OCI-LY1 (cell line): ENCODE measurements around the gene PLTP.

Source experiments
- H2AFZ ChIP-seq: fragments of 200-600 bp; sonication (generic), shearing (Covaris generic); 2 replicates; pipeline ENCODE4 v1.6.0; 2014; ENCODE audit warnings: antibody characterized with exemption, mild to moderate bottlenecking, low read length
- H3F3A ChIP-seq: fragments of 200-600 bp; sonication (generic), shearing (Covaris generic); 2 replicates; pipeline ENCODE4 v1.6.0; 2014; ENCODE audit warnings: mild to moderate bottlenecking, antibody characterized with exemption, low read length, moderate library complexity; ENCODE audit not compliant: insufficient read depth
- H3K27ac ChIP-seq: fragments of 200-600 bp; sonication (generic); 2 replicates; pipeline ENCODE4 v1.5.1; 2014; ENCODE audit warnings: low read length, mixed run types, mild to moderate bottlenecking, low read depth; ENCODE audit not compliant: poor library complexity, severe bottlenecking
- H3K27me3 ChIP-seq: fragments of 200-600 bp; sonication (generic); 2 replicates; pipeline ENCODE4 v1.6.0; 2014; ENCODE audit warnings: antibody characterized with exemption, mild to moderate bottlenecking, low read length, moderate library complexity; ENCODE audit not compliant: insufficient read depth
- H3K36me3 ChIP-seq: fragments of 200-600 bp; sonication (generic); 2 replicates; pipeline ENCODE4 v1.6.1; 2014; ENCODE audit warnings: mild to moderate bottlenecking, antibody characterized with exemption, low read length, moderate library complexity, mixed read lengths; ENCODE audit not compliant: insufficient read depth
- H3K4me1 ChIP-seq: fragments of 200-600 bp; sonication (generic); 2 replicates; pipeline ENCODE4 v1.5.1; 2014; ENCODE audit warnings: mild to moderate bottlenecking, low read length, moderate library complexity; ENCODE audit not compliant: insufficient read depth, severe bottlenecking
- H3K4me2 ChIP-seq: fragments of 200-600 bp; sonication (generic), shearing (Covaris generic); 2 replicates; pipeline ENCODE4 v1.6.1; 2014; ENCODE audit warnings: low read length
- H3K4me3 ChIP-seq: fragments of 200-600 bp; sonication (generic); 2 replicates; pipeline ENCODE4 v1.5.1; 2014; ENCODE audit warnings: low read length, low read depth, mild to moderate bottlenecking, mixed read lengths; ENCODE audit not compliant: poor library complexity, severe bottlenecking
- H3K79me2 ChIP-seq: fragments of 200-600 bp; shearing (Covaris generic); 2 replicates; pipeline ENCODE4 v1.6.1; 2016; ENCODE audit warnings: mixed run types, low read length, mixed read lengths; ENCODE audit not compliant: insufficient read depth
- H3K9ac ChIP-seq: fragments of 200-600 bp; sonication (generic), shearing (Covaris generic); 2 replicates; pipeline ENCODE4 v1.6.1; 2014; ENCODE audit warnings: mild to moderate bottlenecking, low read length, mixed read lengths
- H3K9me2 ChIP-seq: fragments of 200-600 bp; sonication (generic), shearing (Covaris generic); 2 replicates; pipeline ENCODE4 v1.6.1; 2014; ENCODE audit warnings: low read depth, mild to moderate bottlenecking, low read length, mixed read lengths
- H3K9me3 ChIP-seq: fragments of 200-600 bp; shearing (Covaris generic); 2 replicates; pipeline ENCODE4 v1.6.1; 2014; ENCODE audit warnings: low read length, mixed read lengths
- H4K20me1 ChIP-seq: fragments of 200-600 bp; sonication (generic), shearing (Covaris generic); 2 replicates; pipeline ENCODE4 v1.6.0; 2016; ENCODE audit warnings: mild to moderate bottlenecking, low read length; ENCODE audit not compliant: insufficient read depth
- CTCF ChIP-seq: fragments of 200-600 bp; sonication (generic), shearing (Covaris generic); IDR thresholded peaks from 2 replicates; pipeline ENCODE4 v1.5.1; 2017; ENCODE audit warnings: mild to moderate bottlenecking, antibody characterized with exemption, low read length, moderate library complexity, mixed read lengths
- EZH2 ChIP-seq: fragments of 200-600 bp; sonication (generic), shearing (Covaris generic); IDR thresholded peaks from 2 replicates; pipeline ENCODE4 v1.8.0; 2017; ENCODE audit warnings: borderline replicate concordance, mixed run types, mild to moderate bottlenecking, antibody characterized with exemption, low read length, moderate library complexity, mixed read lengths

Gene PLTP

GRCh38 chr20:45907219-45907948, 4.6 kb downstream of the PLTP start:
- TF ChIP-seq CTCF: no peak
- no peak for TF ChIP-seq EZH2

GRCh38 chr20:45905505-45906079, 6.4 kb downstream of the PLTP start:
- H2AFZ ChIP-seq: no peak overlapping the region
- no peaks in the 10 kb centered on the region for H3K27me3 ChIP-seq
- H3K9ac ChIP-seq: no peak overlapping the region
- no peak overlapping the region for H3K4me2 ChIP-seq
- H3K9me2 ChIP-seq: no peaks in the 10 kb centered on the region
- H3K4me3 ChIP-seq: no peak overlapping the region
- no peaks in the 10 kb centered on the region for H3K9me3 ChIP-seq
- H3K79me2 ChIP-seq: no peaks in the 10 kb centered on the region
- no peaks in the 10 kb centered on the region for H3F3A ChIP-seq
- TF ChIP-seq EZH2 (no peak), CTCF (no peak)
- no peaks in the 10 kb centered on the region for H4K20me1 ChIP-seq
- no peaks in the 10 kb centered on the region for H3K36me3 ChIP-seq
- H3K27ac ChIP-seq: no peak overlapping the region
- peaks cover 16% of the 10 kb centered on the region for H3K4me1 ChIP-seq

More at GRCh38 chr20:45907219-45907948, 4.6 kb downstream of the PLTP start:
- Histone ChIP-seq H3K9me3 (no peaks in the 10 kb centered on the region), H3K9me2 (no peaks in the 10 kb centered on the region), H3K27ac (no peak overlapping the region), H3K4me2 (no peak overlapping the region), H2AFZ (no peak overlapping the region), H3K36me3 (no peaks in the 10 kb centered on the region), H3K9ac (no peak overlapping the region), H3F3A (no peaks in the 10 kb centered on the region), H3K79me2 (no peaks in the 10 kb centered on the region), H3K4me3 (no peak overlapping the region), H3K4me1 (peaks cover 31% of the 10 kb centered on the region), H4K20me1 (no peaks in the 10 kb centered on the region), H3K27me3 (no peaks in the 10 kb centered on the region)

- no peak overlapping the region for H3K9ac ChIP-seq
- H4K20me1 ChIP-seq: no peaks in the 10 kb centered on the region
- H3K27me3 ChIP-seq: no peaks in the 10 kb centered on the region
- no peaks in the 10 kb centered on the region for H3K79me2 ChIP-seq
- H2AFZ ChIP-seq: no peak overlapping the region
- H3K9me2 ChIP-seq: no peaks in the 10 kb centered on the region
- no peak overlapping the region for H3K4me2 ChIP-seq
- no peak overlapping the region for H3K4me3 ChIP-seq
- no peaks in the 10 kb centered on the region for H3F3A ChIP-seq
- H3K36me3 ChIP-seq: no peaks in the 10 kb centered on the region
- peak overlapping the region; percentile 8 for H3K27ac ChIP-seq
- TF ChIP-seq EZH2 (no peak), CTCF (no peak)
- H3K9me3 ChIP-seq: no peaks in the 10 kb centered on the region
- peaks cover 9% of the 10 kb centered on the region for H3K4me1 ChIP-seq
Observed at GRCh38 chr20:45904583-45905504, 7.1 kb downstream of the PLTP start.
